22Rv1 (cell line): ENCODE measurements around the gene RNF34.

Experiments used
- CTCF ChIP-seq: fragments of 450-650 bp; IDR thresholded peaks from 2 replicates; pipeline ENCODE4 v1.5.1; 2017; ENCODE audit warnings: mild to moderate bottlenecking
- ZFX ChIP-seq: fragments of 450-650 bp; IDR thresholded peaks from 2 replicates; pipeline ENCODE4 v1.6.1; 2017; ENCODE audit warnings: antibody characterized with exemption, borderline replicate concordance

- no peak for TF ChIP-seq CTCF
- no peak for TF ChIP-seq ZFX
Observed at GRCh38 chr12:121364683-121365121, 35.2 kb upstream of the RNF34 start.
